ENCODE data around the gene FTL. TPM values are rescaled to one million over a fixed set of nuclear protein-coding genes. Genes with fewer than 3 reads are reported as not detected.
"Not testable (repeated sequence)": the region's sequence is repeated elsewhere in the genome, so short reads cannot be mapped to it uniquely, and the experiment has no call there.

The FTL gene
- total and polyA plus RNA-seq, 8 donors, result 1,119 to 9,329 (median 1,357) TPM

DNA sequence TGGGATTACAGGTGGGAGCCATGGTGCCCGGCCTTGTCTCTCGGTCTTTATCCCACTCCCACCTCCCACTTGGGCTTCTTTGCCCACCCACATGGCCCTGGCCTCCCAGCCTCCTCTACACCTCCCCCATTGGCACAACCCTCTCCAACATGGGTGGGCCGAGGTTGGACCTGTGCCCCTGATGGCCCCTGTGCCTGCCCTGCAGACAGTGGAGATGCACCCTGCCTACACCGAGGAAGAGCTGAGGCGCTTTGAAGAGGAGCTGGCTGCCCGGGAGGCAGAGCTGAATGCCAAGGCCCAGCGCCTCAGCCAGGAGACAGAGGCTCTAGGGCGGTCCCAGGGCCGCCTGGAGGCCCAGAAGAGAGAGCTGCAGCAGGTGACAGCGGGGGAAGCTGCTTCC, 44.2 kb upstream of the FTL start:
- no peak overlapping the region for H3K27ac ChIP-seq
- DNase-seq (no peak), ATAC-seq (no peak)
- H3K36me3 ChIP-seq, result peaks cover 0 to 80% of the 10 kb centered on the region in 2 donors
- TF ChIP-seq, protein P1, sequence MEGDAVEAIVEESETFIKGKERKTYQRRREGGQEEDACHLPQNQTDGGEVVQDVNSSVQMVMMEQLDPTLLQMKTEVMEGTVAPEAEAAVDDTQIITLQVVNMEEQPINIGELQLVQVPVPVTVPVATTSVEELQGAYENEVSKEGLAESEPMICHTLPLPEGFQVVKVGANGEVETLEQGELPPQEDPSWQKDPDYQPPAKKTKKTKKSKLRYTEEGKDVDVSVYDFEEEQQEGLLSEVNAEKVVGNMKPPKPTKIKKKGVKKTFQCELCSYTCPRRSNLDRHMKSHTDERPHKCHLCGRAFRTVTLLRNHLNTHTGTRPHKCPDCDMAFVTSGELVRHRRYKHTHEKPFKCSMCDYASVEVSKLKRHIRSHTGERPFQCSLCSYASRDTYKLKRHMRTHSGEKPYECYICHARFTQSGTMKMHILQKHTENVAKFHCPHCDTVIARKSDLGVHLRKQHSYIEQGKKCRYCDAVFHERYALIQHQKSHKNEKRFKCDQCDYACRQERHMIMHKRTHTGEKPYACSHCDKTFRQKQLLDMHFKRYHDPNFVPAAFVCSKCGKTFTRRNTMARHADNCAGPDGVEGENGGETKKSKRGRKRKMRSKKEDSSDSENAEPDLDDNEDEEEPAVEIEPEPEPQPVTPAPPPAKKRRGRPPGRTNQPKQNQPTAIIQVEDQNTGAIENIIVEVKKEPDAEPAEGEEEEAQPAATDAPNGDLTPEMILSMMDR (IDR thresholded peaks at IDR 0.05), result no peak
- H3K4me3 ChIP-seq, result no peak overlapping the region
- no peaks in the 10 kb centered on the region for H3K27me3 ChIP-seq
- H3K9me3 ChIP-seq, result no peaks in the 10 kb centered on the region
- H3K4me1 ChIP-seq, result no peaks in the 10 kb centered on the region
- intact Hi-C loops (cut with DNase I), result no loop called here

DNA sequence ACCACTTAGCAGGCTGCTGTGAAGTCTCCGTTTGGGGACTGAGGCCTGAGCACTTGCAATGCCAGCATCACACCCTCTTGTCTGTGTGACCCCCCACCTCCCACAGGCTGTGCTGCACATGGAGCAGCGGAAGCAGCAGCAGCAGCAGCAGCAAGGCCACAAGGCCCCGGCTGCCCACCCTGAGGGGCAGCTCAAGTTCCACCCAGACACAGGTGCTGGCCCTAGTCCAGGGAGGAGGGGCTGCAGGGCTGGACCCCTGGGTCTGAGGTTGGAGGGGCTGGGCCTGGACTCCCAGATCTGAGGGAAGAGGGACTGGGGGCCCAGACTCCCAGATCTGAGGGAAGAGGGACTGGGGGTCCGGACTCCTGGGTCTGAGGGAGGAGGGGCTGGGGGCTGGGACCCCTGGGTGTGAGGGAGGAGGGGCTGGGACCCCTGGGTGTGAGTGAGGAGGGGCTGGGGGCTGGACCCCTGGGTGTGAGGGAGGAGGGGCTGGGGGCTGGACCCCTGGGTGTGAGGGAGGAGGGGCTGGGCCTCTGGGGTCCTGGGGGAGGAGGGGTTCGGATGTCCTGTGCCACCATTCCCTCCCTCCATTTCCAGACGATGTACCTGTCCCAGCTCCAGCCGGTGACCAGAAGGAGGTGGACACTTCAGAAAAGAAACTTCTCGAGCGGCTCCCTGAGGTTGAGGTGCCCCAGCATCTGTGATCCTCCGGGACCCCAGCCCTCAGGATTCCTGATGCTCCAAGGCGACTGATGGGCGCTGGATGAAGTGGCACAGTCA, 43.2 kb upstream of the FTL start:
- TF ChIP-seq, protein P1 (IDR thresholded peaks at IDR 0.05), result no peak
- H3K36me3 ChIP-seq, result peaks cover 0 to 71% of the 10 kb centered on the region in 2 donors
- H3K27ac ChIP-seq, result no peak overlapping the region
- ATAC-seq, result no peak
- no peaks in the 10 kb centered on the region for H3K9me3 ChIP-seq
- no peak overlapping the region for H3K4me3 ChIP-seq
- DNase-seq, result no peak
- no peaks in the 10 kb centered on the region for H3K27me3 ChIP-seq
- intact Hi-C loops (cut with DNase I), result no loop called here
- peaks cover 0 to 9% of the 10 kb centered on the region in 2 donors for H3K4me1 ChIP-seq

DNA sequence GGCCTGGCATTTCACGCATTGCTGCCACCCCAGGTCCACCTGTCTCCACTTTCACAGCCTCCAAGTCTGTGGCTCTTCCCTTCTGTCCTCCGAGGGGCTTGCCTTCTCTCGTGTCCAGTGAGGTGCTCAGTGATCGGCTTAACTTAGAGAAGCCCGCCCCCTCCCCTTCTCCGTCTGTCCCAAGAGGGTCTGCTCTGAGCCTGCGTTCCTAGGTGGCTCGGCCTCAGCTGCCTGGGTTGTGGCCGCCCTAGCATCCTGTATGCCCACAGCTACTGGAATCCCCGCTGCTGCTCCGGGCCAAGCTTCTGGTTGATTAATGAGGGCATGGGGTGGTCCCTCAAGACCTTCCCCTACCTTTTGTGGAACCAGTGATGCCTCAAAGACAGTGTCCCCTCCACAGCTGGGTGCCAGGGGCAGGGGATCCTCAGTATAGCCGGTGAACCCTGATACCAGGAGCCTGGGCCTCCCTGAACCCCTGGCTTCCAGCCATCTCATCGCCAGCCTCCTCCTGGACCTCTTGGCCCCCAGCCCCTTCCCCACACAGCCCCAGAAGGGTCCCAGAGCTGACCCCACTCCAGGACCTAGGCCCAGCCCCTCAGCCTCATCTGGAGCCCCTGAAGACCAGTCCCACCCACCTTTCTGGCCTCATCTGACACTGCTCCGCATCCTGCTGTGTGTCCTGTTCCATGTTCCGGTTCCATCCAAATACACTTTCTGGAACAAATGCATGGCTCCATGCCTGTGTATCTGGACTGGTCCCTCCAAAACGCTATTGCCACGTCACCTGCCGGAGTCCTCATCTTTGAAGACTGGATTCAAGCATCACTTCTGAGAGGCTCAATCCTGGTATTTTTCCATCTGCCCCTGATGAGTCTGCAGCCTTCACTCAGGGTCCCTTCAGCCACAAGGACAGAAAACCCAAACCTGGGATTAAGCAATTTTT, 42.3 kb upstream of the FTL start:
- intact Hi-C loops (cut with DNase I), result no loop called here
- Histone ChIP-seq H3K36me3 (peaks cover 0 to 62% of the 10 kb centered on the region in 2 donors), H3K4me1 (peaks cover 0 to 14% of the 10 kb centered on the region in 2 donors), H3K27ac (no peak overlapping the region), H3K4me3 (no peak overlapping the region), H3K9me3 (no peaks in the 10 kb centered on the region), H3K27me3 (no peaks in the 10 kb centered on the region)
- DNase-seq, result no peak
- TF ChIP-seq, protein P1 (IDR thresholded peaks at IDR 0.05), result no peak
- no peak for ATAC-seq

DNA sequence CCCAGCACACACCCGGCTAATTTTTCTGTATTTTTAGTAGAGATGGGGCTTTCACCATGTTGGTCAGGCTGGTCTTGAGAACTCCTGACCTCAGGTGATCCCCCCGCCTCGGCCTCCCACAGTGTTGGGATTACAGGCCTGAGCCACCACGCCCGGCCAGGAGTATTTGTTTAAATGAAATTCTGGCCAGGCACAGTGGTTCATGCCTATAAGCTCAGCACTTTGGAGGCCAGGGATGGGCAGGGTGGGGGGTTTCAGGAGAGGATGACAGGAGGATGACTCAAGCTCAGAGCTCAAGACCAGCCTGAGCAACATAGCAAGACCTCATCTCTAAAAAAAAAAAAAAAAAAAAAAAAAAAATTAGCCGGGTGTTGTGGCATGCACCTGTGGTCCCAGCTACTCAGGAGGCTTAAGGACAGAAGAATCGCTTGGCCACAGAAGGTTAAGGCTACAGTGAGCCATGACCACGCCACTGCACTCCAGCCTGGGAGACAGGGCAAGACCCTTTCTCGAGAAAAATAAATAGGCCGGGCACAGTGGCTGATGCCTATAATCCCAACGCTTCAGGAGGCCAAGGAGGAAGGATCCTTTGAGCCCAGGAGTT, 39.8 kb upstream of the FTL start:
- intact Hi-C loops (cut with DNase I), result no loop called here
- H3K9me3 ChIP-seq, result no peaks in the 10 kb centered on the region
- TF ChIP-seq, protein P1 (IDR thresholded peaks at IDR 0.05), result no peak
- peak overlapping the region in 1 of 2 donors; percentile 70 for H3K27ac ChIP-seq
- H3K36me3 ChIP-seq, result peaks cover 0 to 36% of the 10 kb centered on the region in 2 donors
- ATAC-seq, result peak; percentile 8
- H3K4me3 ChIP-seq, result no peak overlapping the region
- no peak for DNase-seq
- H3K4me1 ChIP-seq, result peaks cover 0 to 14% of the 10 kb centered on the region in 2 donors
- no peaks in the 10 kb centered on the region for H3K27me3 ChIP-seq

DNA sequence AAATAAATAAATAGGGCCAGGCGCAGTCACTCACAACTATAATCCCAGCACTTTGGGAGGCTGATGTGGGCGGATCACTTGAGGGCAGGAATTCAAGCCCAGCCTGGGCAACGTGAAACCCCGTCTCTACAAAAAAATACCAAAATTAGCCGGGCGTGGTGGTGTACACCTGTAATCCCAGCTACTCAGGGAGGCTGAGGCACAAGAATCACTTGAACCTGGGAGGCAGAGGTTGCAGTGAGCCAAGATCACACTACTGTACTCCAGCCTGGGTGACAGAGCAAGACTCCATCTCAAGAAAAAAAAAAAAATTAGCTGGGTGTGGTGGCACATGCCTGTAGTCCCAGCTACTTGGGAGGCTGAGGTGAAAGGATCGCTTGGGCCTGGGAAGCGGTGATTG, 39.2 kb upstream of the FTL start:
- H3K27me3 ChIP-seq; DNase-seq; H3K9me3 ChIP-seq; ATAC-seq; H3K4me3 ChIP-seq; intact Hi-C loops (cut with DNase I): not testable (repeated sequence)
- H3K27ac ChIP-seq, result peak overlapping the region; percentile 70 to 79
- peaks cover 0 to 14% of the 10 kb centered on the region in 2 donors for H3K4me1 ChIP-seq
- peaks cover 0 to 31% of the 10 kb centered on the region in 2 donors for H3K36me3 ChIP-seq
